HEK293 (cell line): Measurements from ENCODE around the gene OTC.
A peak's percentile ranks its signal among the peaks of the same experiment; 100 is the strongest.

ENCODE experiments used
- CTCF ChIA-PET: fragments of 350-600 bp; formaldehyde crosslinking; extraction: SDS; loops from one replicate; lab custom pipeline; 2021; ENCODE audit warnings: antibody characterized with exemption; lab: Yijun Ruan, JAX
- POLR2A ChIA-PET: fragments of 300-600 bp; formaldehyde crosslinking; extraction: SDS; loops from one replicate; lab custom pipeline; 2020; ENCODE audit warnings: antibody characterized with exemption, inconsistent platforms; lab: Yijun Ruan, JAX
- H3K27ac ChIP-seq: fragments of 200-500 bp; sonication (Bioruptor generic); 2 replicates; pipeline ENCODE4 v1.5.1; 2014; ENCODE audit warnings: low read depth, low read length, control low read depth, inconsistent platforms; ENCODE audit errors: extremely low read depth
- H3K36me3 ChIP-seq, 2 experiments: fragments of 200-500 bp in 1 of 2; sonication (Bioruptor generic) in 1 of 2; 1 replicate in 1 of 2; 2 replicates in 1 of 2; pipeline ENCODE4 v1.5.1; 2014 to 2017; ENCODE audit warnings: inconsistent platforms in 2 of 2, low read length in 2 of 2; ENCODE audit not compliant: control insufficient read depth in 2 of 2, insufficient read depth in 1 of 2
- H3K4me1 ChIP-seq: fragments of 200-500 bp; sonication (Bioruptor generic); 2 replicates; pipeline ENCODE4 v1.5.1; 2014; ENCODE audit warnings: mild to moderate bottlenecking, low read length, inconsistent platforms; ENCODE audit not compliant: control insufficient read depth, insufficient read depth
- H3K4me3 ChIP-seq: 2 replicates; pipeline ENCODE4 v1.5.1; 2011; ENCODE audit warnings: low read depth, mild to moderate bottlenecking, control low read depth, low read length, moderate library complexity
- H3K9me3 ChIP-seq: fragments of 200-500 bp; sonication (Bioruptor generic); 2 replicates; pipeline ENCODE4 v1.5.1; 2014; ENCODE audit warnings: low read depth, low read length, inconsistent platforms; ENCODE audit not compliant: control insufficient read depth, insufficient read depth
- KLF1 ChIP-seq: fragments of 450-650 bp; formaldehyde crosslinking; IDR thresholded peaks from 2 replicates; pipeline ENCODE4 v1.5.1; 2016; ENCODE audit warnings: missing biosample characterization, missing genetic modification characterization
- SETDB1 ChIP-seq: IDR thresholded peaks from one replicate; pipeline ENCODE4 v1.6.1; 2017; ENCODE audit warnings: mild to moderate bottlenecking, low read length, moderate library complexity, mixed read lengths; ENCODE audit not compliant: insufficient read length
- SP7 ChIP-seq: fragments of 450-650 bp; formaldehyde crosslinking; IDR thresholded peaks from 2 replicates; pipeline ENCODE4 v1.5.1; 2016; ENCODE audit warnings: missing biosample characterization, missing genetic modification characterization
- YY1 ChIP-seq: fragments of 450-650 bp; formaldehyde crosslinking; IDR thresholded peaks from 2 replicates; pipeline ENCODE4 v1.5.1; 2018; ENCODE audit warnings: missing biosample characterization, missing genetic modification characterization
- ZBTB1 ChIP-seq: fragments of 450-650 bp; formaldehyde crosslinking; IDR thresholded peaks from 2 replicates; pipeline ENCODE4 v1.5.1; 2016; ENCODE audit warnings: missing biosample characterization, missing genetic modification characterization
- ZBTB21 ChIP-seq: fragments of 450-650 bp; formaldehyde crosslinking; IDR thresholded peaks from 2 replicates; pipeline ENCODE4 v1.5.1; 2017; ENCODE audit warnings: missing biosample characterization, missing genetic modification characterization
- ZNF121 ChIP-seq: fragments of 450-650 bp; formaldehyde crosslinking; IDR thresholded peaks from 2 replicates; pipeline ENCODE4 v1.5.1; 2016; ENCODE audit warnings: missing biosample characterization, missing genetic modification characterization
- ZNF266 ChIP-seq: fragments of 450-650 bp; formaldehyde crosslinking; IDR thresholded peaks from 2 replicates; pipeline ENCODE4 v1.5.1; 2016; ENCODE audit warnings: missing biosample characterization, missing genetic modification characterization, low read depth
- ZNF302 ChIP-seq: fragments of 450-650 bp; formaldehyde crosslinking; IDR thresholded peaks from 2 replicates; pipeline ENCODE4 v1.5.1; 2016; ENCODE audit warnings: missing biosample characterization, missing genetic modification characterization, low read depth
- ZNF423 ChIP-seq: fragments of 450-650 bp; formaldehyde crosslinking; IDR thresholded peaks from 2 replicates; pipeline ENCODE4 v1.5.1; 2016; ENCODE audit warnings: missing biosample characterization, missing genetic modification characterization
- ZNF426 ChIP-seq: fragments of 450-650 bp; formaldehyde crosslinking; IDR thresholded peaks from 2 replicates; pipeline ENCODE4 v1.5.1; 2017; ENCODE audit warnings: missing biosample characterization, missing genetic modification characterization, mild to moderate bottlenecking, inconsistent platforms, moderate library complexity
- ZNF48 ChIP-seq: fragments of 450-650 bp; formaldehyde crosslinking; IDR thresholded peaks from 2 replicates; pipeline ENCODE4 v1.5.1; 2016; ENCODE audit warnings: missing biosample characterization, missing genetic modification characterization
- ZNF626 ChIP-seq: fragments of 450-650 bp; sonication (Bioruptor Pico); formaldehyde crosslinking; IDR thresholded peaks from 2 replicates; pipeline ENCODE4 v1.5.1; 2018; ENCODE audit warnings: missing biosample characterization, missing genetic modification characterization, inconsistent platforms
- ZNF664 ChIP-seq: fragments of 450-650 bp; formaldehyde crosslinking; IDR thresholded peaks from 2 replicates; pipeline ENCODE4 v1.5.1; 2016; ENCODE audit warnings: missing biosample characterization, missing genetic modification characterization
- TF ChIP-seq, protein P1 (sequence below): fragments of 450-650 bp; formaldehyde crosslinking; IDR thresholded peaks from 2 replicates; pipeline ENCODE4 v1.5.1; 2016; ENCODE audit warnings: missing biosample characterization, missing genetic modification characterization, borderline replicate concordance
- TF ChIP-seq, protein P2 (sequence below): fragments of 450-650 bp; formaldehyde crosslinking; IDR thresholded peaks from 2 replicates; pipeline ENCODE4 v1.5.1; 2016; ENCODE audit warnings: missing biosample characterization, missing genetic modification characterization
- TF ChIP-seq, protein P3 (sequence below): fragments of 450-650 bp; IDR thresholded peaks from 2 replicates; pipeline ENCODE4 v1.5.1; 2018; ENCODE audit warnings: missing biosample characterization, mild to moderate bottlenecking, missing genetic modification characterization

The OTC gene

DNA sequence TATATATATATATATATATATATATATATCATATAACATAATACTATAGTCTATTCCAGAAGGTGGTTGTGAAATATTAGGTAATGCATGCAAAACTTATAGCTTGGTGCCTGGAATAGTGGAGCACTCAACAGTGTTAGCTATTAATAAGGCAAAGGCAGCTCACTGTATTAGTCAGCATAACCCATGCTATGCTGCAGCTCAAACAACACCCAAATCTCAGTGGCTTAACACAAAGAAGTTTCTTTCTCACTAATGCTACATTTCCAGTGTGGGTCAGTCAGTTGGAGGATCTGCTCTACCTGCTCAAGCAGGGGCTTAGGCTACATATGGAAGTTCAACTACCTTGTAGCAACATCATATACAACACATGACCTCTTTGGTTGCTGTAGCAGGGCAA is 19.9 kb upstream of the OTC start (continued):
- TF ChIP-seq, protein P1, sequence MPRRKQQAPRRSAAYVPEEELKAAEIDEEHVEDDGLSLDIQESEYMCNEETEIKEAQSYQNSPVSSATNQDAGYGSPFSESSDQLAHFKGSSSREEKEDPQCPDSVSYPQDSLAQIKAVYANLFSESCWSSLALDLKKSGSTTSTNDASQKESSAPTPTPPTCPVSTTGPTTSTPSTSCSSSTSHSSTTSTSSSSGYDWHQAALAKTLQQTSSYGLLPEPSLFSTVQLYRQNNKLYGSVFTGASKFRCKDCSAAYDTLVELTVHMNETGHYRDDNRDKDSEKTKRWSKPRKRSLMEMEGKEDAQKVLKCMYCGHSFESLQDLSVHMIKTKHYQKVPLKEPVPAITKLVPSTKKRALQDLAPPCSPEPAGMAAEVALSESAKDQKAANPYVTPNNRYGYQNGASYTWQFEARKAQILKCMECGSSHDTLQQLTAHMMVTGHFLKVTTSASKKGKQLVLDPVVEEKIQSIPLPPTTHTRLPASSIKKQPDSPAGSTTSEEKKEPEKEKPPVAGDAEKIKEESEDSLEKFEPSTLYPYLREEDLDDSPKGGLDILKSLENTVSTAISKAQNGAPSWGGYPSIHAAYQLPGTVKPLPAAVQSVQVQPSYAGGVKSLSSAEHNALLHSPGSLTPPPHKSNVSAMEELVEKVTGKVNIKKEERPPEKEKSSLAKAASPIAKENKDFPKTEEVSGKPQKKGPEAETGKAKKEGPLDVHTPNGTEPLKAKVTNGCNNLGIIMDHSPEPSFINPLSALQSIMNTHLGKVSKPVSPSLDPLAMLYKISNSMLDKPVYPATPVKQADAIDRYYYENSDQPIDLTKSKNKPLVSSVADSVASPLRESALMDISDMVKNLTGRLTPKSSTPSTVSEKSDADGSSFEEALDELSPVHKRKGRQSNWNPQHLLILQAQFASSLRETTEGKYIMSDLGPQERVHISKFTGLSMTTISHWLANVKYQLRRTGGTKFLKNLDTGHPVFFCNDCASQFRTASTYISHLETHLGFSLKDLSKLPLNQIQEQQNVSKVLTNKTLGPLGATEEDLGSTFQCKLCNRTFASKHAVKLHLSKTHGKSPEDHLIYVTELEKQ, result no peak
- TF ChIP-seq YY1, result no peak
- TF ChIP-seq, protein P2, sequence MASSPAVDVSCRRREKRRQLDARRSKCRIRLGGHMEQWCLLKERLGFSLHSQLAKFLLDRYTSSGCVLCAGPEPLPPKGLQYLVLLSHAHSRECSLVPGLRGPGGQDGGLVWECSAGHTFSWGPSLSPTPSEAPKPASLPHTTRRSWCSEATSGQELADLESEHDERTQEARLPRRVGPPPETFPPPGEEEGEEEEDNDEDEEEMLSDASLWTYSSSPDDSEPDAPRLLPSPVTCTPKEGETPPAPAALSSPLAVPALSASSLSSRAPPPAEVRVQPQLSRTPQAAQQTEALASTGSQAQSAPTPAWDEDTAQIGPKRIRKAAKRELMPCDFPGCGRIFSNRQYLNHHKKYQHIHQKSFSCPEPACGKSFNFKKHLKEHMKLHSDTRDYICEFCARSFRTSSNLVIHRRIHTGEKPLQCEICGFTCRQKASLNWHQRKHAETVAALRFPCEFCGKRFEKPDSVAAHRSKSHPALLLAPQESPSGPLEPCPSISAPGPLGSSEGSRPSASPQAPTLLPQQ (tag by site-specific recombination), result no peak
- TF ChIP-seq, all 188 proteins: peak for 0

DNA sequence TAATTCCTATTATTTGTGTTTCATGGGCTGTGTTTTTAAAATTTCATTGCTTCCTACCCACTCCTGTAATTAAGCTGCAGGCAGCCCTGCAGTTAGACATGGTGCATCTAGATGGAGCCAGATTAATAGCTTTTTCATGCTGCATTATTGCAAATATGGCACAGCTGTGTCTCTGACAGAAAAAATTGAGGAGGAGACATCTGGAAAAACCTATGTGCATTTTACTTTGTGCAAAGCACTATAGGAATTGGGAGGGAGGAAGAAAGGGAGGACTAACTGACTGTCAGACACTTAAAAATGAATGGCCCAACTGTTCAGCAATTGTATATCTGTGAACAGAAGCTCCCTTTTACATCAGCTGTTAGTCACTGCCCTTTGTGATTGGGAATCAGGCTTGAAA is 17.0 kb upstream of the OTC start:
- Histone ChIP-seq H3K4me1 (no peaks in the 10 kb centered on the region), H3K36me3 (no peaks in the 10 kb centered on the region), H3K4me3 (no peak overlapping the region), H3K9me3 (no peaks in the 10 kb centered on the region), H3K27ac (no peak overlapping the region)
- POLR2A ChIA-PET, result no interaction called here
- CTCF ChIA-PET, result interaction anchor here (0.6 to 3.1 kb wide), 7 partner anchors 8 to 324 kb away, joined by 3 to 11 read pairs (median 4); partner anchors contain the start of gene RPGR
- no peak for TF ChIP-seq ZNF626 (tag by site-specific recombination)
- TF ChIP-seq, protein P3, sequence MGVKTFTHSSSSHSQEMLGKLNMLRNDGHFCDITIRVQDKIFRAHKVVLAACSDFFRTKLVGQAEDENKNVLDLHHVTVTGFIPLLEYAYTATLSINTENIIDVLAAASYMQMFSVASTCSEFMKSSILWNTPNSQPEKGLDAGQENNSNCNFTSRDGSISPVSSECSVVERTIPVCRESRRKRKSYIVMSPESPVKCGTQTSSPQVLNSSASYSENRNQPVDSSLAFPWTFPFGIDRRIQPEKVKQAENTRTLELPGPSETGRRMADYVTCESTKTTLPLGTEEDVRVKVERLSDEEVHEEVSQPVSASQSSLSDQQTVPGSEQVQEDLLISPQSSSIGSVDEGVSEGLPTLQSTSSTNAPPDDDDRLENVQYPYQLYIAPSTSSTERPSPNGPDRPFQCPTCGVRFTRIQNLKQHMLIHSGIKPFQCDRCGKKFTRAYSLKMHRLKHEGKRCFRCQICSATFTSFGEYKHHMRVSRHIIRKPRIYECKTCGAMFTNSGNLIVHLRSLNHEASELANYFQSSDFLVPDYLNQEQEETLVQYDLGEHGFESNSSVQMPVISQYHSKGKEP (tag by site-specific recombination), result peak; percentile 62; the same call in 1 of the 2 replicates

DNA sequence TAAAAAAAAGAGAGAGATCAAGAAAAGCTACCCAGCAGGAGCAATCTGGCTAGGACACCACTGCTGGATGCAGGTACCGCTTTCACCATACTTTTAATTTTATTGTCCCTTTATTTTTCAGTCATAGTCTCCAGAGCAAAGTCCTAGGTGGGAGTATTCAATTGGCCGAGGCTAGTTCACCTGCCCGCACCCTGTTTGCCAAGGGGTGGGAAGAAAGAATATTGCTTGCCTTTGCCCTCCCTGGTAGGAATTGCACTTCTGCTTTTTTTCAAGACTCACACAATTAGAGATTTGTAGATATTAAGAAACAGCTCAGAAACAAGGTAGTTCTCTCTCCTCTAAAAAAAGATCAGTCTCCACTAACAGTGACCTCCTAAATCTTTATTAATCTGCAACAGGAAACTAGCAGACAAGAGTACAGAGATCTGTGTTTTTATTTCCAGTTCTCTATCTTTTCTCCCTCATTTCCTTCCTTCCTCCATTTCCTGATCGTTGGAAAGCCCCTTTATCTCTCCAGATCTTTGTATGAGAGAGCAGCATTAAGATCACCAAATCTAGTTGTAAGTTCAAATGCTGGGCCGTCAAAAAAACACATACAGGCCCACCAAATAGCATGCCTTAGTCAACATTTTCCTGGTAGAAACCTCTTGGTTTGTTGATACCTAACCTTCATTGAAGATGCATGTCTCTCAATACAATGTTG is 15.7 kb upstream of the OTC start:
- Histone ChIP-seq H3K27ac (no peak overlapping the region), H3K9me3 (no peaks in the 10 kb centered on the region), H3K4me1 (no peaks in the 10 kb centered on the region), H3K36me3 (no peaks in the 10 kb centered on the region), H3K4me3 (no peak overlapping the region)
- CTCF ChIA-PET, result interaction anchor here (3.1 kb wide), 1 partner anchor 9 kb away, joined by 11 read pairs; the partner anchor contains the start of gene RPGR
- TF ChIP-seq SETDB1, result no peak
- no peak for TF ChIP-seq ZNF302
- no peak for TF ChIP-seq ZNF266 (tag by site-specific recombination)
- TF ChIP-seq ZNF48 (tag by site-specific recombination), result no peak
- TF ChIP-seq KLF1 (tag by site-specific recombination), result no peak
- TF ChIP-seq SP7 (tag by site-specific recombination), result no peak
- TF ChIP-seq ZNF423 (tag by site-specific recombination), result no peak
- TF ChIP-seq, protein P2 (tag by site-specific recombination), result no peak
- no peak for TF ChIP-seq ZBTB21
- TF ChIP-seq ZNF664 (tag by site-specific recombination), result no peak
- TF ChIP-seq ZBTB1 (tag by site-specific recombination), result no peak
- TF ChIP-seq ZNF426 (tag by site-specific recombination), result no peak
- no peak for TF ChIP-seq ZNF121
- POLR2A ChIA-PET, result no interaction called here
